GM18868 (cell line): ENCODE data around the gene LGI1.

Experiments
- ATAC-seq: cut with Tn5 transposase; IDR thresholded peaks from one replicate; pipeline ENCODE4 v1.9.1; 2021; ENCODE audit warnings: mild to moderate bottlenecking, moderate library complexity; ENCODE audit not compliant: unreplicated experiment

The LGI1 gene

GRCh38 chr10:93757801-93758507 is at the start of gene LGI1:
Gene LGI1 (plus strand): TSS chr10:93757936. CDS start chr10:93758145, 209 bp downstream.
- ATAC-seq: no peak

GRCh38 chr10:93710333-93710909 is 47.3 kb upstream of the LGI1 start:
- no peak for ATAC-seq

- ATAC-seq: no peak
These were observed 45.8 kb upstream of the LGI1 start for GRCh38 chr10:93711891-93712290.

- ATAC-seq: no peak
These were observed 45.1 kb upstream of the LGI1 start for GRCh38 chr10:93712593-93712992.

GRCh38 chr10:93715345-93715744 is 42.4 kb upstream of the LGI1 start:
- peak; percentile 94 for ATAC-seq

- ATAC-seq: no peak
These were observed 41.0 kb upstream of the LGI1 start for GRCh38 chr10:93716766-93717165.

- peak; percentile 38 for ATAC-seq
These were observed 38.6 kb upstream of the LGI1 start for GRCh38 chr10:93718937-93719725.

- no peak for ATAC-seq
These were observed 37.8 kb upstream of the LGI1 start for GRCh38 chr10:93719901-93720300.

- no peak for ATAC-seq
These were observed 35.2 kb upstream of the LGI1 start for GRCh38 chr10:93722550-93722949.

GRCh38 chr10:93723153-93723552 is 34.6 kb upstream of the LGI1 start:
- no peak for ATAC-seq

GRCh38 chr10:93726024-93726423 is 31.7 kb upstream of the LGI1 start:
- no peak for ATAC-seq

- ATAC-seq: no peak
These were observed 16.4 kb upstream of the LGI1 start for GRCh38 chr10:93741367-93741766.

GRCh38 chr10:93742633-93743349 is 14.9 kb upstream of the LGI1 start:
- ATAC-seq: peak; percentile 82

- ATAC-seq: no peak
These were observed 12.2 kb upstream of the LGI1 start for GRCh38 chr10:93745408-93746065.

- ATAC-seq: peak; percentile 69
These were observed 10.9 kb upstream of the LGI1 start for GRCh38 chr10:93746844-93747284.

GRCh38 chr10:93749218-93749799 is 8.4 kb upstream of the LGI1 start:
- no peak for ATAC-seq

- no peak for ATAC-seq
These were observed 6.6 kb upstream of the LGI1 start for GRCh38 chr10:93751124-93751523.

- ATAC-seq: no peak
These were observed 5.9 kb upstream of the LGI1 start for GRCh38 chr10:93751832-93752231.

GRCh38 chr10:93752761-93753160 is 5.0 kb upstream of the LGI1 start:
- no peak for ATAC-seq

- ATAC-seq: no peak
These were observed 4.0 kb upstream of the LGI1 start for GRCh38 chr10:93753621-93754250.
